H1 (cell line): Measurements from ENCODE around the gene RNF144A. TPM values are rescaled to one million over a fixed set of nuclear protein-coding genes. Genes with fewer than 3 reads are reported as not detected.

Experiments used
- BCL11A ChIP-seq, 2 experiments: IDR thresholded peaks; one replicate each; pipeline ENCODE4 v1.6.1; 2011; ENCODE audit warnings: low read depth in 2 of 2, low read length in 2 of 2, mild to moderate bottlenecking in 2 of 2
- CREB1 ChIP-seq: IDR thresholded peaks from 2 replicates; pipeline ENCODE4 v1.6.1; 2012; ENCODE audit warnings: inconsistent platforms
- JUND ChIP-seq: IDR thresholded peaks from 2 replicates; pipeline ENCODE4 v1.6.1; 2011; ENCODE audit warnings: mild to moderate bottlenecking, improper control_type of control experiment, low read length
- TAF7 ChIP-seq: optimal IDR thresholded peaks from 2 replicates; pipeline ENCODE3; 2011; ENCODE audit warnings: low read depth, mild to moderate bottlenecking, inconsistent platforms, low read length, moderate library complexity, borderline replicate concordance
- polyA plus RNA-seq, 7 experiments: library from polyadenylated mRNA; depleted of rRNA in 3 of 7; stranded (reverse) in 5 of 7; unstranded in 2 of 7; fragments of >200 nt in 5 of 7; fragments of 200-250 nt in 2 of 7; gene quantifications; 1 replicate in 5 of 7; 2 replicates in 1 of 7; 4 replicates in 1 of 7; pipeline versions ENCODE4 v1.2.1 to v1.2.3, GENCODE V29; 2011 to 2013; ENCODE audit warnings: missing spikeins in 2 of 7, mixed read lengths in 2 of 7
- total RNA-seq: library from RNA; stranded (reverse); fragmentation: NEBNext Ultra II Directional; extraction: Animal tissue kit (Norgen Biotek cat#: 25700); gene quantifications from 2 replicates; pipeline ENCODE4 v1.2.1, GENCODE V29; 2021

Gene RNF144A
- total and polyA plus RNA-seq, 2 of the 8 experiments (the other 6 are each of a cell fraction or from before 2014, with no cell fraction given): 14.0 to 15.0 TPM

GRCh38 chr2:6877402-6878304 lies 39.6 kb upstream of the RNF144A start, which contains the start of gene RSAD2 (continued):
- TF ChIP-seq BCL11A (IDR thresholded peaks at IDR 0.05; ENCODE audit: low read depth in 2 of 2, low read length in 2 of 2) (no peak), CREB1 (no peak), TAF7 (no peak), JUND (no peak)
